Coronary artery (tissue), 2 donors: Measurements from ENCODE around the gene METTL27.
"Not testable (repeated sequence)": the region's sequence is repeated elsewhere in the genome, so short reads cannot be mapped to it uniquely, and the experiment has no call there.

Experiments used
- DNase-seq: peaks from one replicate; pipeline ENCODE4 v3.0.0-alpha.2; 2017; ENCODE audit warnings: low spot score
- H3K27ac ChIP-seq, 2 donors: fragments of 200-600 bp; sonication (generic); one replicate each; pipeline ENCODE4 v1.5.1; 2016 to 2019
- H3K4me3 ChIP-seq: fragments of 200-600 bp; sonication (generic); 2 replicates; pipeline ENCODE4 v1.5.1; 2016; ENCODE audit warnings: mild to moderate bottlenecking, moderate library complexity
- TF ChIP-seq, protein P1 (sequence below): fragments of 200-600 bp; sonication (generic); IDR thresholded peaks from one replicate; pipeline ENCODE4 v1.5.1; 2019; ENCODE audit warnings: antibody characterized with exemption

Gene METTL27

DNA sequence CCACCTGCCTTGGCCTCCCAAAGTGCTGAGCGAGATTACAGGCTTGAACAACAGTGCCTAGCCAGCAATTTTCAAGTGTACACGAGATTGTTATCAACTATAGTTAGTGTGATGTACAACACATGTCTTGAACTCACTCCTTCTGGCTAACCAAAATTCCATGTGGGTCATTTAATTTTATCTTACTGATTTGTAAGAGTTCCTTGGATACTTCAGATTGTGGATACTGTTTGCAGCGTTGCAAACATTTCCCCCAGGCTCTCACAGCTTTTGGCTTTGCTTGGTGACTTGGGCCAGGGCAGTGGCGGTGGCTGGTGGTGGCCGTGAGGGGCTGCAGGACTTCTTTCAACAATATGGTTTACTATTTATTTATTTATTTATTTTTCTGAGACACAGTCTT lies 10.2 kb upstream of the METTL27 start:
- TF ChIP-seq, protein P1, sequence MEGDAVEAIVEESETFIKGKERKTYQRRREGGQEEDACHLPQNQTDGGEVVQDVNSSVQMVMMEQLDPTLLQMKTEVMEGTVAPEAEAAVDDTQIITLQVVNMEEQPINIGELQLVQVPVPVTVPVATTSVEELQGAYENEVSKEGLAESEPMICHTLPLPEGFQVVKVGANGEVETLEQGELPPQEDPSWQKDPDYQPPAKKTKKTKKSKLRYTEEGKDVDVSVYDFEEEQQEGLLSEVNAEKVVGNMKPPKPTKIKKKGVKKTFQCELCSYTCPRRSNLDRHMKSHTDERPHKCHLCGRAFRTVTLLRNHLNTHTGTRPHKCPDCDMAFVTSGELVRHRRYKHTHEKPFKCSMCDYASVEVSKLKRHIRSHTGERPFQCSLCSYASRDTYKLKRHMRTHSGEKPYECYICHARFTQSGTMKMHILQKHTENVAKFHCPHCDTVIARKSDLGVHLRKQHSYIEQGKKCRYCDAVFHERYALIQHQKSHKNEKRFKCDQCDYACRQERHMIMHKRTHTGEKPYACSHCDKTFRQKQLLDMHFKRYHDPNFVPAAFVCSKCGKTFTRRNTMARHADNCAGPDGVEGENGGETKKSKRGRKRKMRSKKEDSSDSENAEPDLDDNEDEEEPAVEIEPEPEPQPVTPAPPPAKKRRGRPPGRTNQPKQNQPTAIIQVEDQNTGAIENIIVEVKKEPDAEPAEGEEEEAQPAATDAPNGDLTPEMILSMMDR = no peak
- no peak overlapping the region for H3K4me3 ChIP-seq
- H3K27ac ChIP-seq = no peak overlapping the region
- no peak for DNase-seq

DNA sequence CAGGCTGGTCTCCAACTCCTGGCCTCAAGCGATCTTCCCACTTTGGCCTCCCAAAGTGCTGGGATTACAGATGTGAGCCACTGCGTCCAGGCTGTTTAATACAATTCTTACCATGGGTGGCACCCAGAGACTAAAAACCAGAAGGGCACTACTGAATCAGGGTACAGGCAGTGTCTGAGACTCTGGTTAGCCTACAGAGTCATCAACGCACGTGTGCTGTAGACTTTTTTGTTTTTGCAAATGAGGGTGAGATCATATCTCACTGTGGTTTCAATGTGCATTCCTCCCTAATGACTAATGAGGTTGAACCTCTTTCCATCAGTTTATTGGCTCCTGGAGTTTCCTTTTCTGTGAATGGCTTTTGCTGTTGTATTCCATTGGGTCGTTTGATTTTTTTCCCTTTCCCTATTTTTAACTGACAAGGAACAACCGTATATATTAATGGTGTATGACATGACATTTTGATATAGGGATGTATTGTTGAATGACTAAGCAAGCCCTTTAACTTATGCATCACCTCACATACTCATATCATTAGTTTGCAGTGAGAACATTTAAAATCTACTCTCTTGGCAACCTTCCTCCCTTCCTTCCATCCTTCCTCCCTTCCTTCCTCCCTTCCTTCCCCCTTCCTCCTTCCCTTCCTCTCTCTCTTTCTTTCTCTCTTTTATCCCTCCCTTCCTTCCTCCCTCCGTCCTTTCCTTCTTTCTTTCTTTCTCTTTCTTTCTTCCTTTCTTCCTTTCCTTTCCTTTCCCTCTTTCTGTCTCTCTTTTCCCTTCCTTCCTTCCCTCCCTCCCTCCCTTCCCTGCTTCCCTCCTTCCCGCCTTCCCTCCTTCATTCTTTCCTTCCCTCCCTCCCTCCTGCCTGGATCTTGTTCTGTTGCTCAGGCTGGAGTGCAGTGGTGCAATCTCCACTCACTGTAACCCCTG lies 9.4 kb upstream of the METTL27 start:
- DNase-seq = no peak
- H3K4me3 ChIP-seq = no peak overlapping the region
- peak overlapping the region; percentile 15 to 86 for H3K27ac ChIP-seq
- TF ChIP-seq, protein P1 = no peak

DNA sequence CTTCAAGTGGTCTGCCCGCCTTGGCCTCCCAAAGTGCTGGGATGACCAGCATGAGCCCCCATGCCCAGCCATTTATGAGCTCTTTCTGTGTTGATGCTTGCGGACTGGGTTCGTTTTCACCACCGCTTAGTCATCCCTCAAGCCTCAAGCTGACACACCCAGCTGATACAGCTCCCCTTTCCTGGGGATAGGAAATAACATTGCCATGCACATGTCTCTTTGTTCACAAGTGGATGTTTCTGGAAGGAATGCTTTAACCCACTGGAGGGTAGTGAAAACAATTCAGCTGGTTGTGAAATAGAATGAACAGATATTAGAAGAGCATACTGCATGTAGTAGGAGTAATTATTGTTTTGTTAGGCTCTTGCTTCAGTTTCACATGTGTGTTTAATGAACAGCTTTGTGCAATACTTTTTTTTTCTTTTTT lies 8.5 kb upstream of the METTL27 start:
- no peak for DNase-seq
- no peak overlapping the region for H3K4me3 ChIP-seq
- peak overlapping the region; percentile 15 to 86 for H3K27ac ChIP-seq
- TF ChIP-seq, protein P1 = no peak

DNA sequence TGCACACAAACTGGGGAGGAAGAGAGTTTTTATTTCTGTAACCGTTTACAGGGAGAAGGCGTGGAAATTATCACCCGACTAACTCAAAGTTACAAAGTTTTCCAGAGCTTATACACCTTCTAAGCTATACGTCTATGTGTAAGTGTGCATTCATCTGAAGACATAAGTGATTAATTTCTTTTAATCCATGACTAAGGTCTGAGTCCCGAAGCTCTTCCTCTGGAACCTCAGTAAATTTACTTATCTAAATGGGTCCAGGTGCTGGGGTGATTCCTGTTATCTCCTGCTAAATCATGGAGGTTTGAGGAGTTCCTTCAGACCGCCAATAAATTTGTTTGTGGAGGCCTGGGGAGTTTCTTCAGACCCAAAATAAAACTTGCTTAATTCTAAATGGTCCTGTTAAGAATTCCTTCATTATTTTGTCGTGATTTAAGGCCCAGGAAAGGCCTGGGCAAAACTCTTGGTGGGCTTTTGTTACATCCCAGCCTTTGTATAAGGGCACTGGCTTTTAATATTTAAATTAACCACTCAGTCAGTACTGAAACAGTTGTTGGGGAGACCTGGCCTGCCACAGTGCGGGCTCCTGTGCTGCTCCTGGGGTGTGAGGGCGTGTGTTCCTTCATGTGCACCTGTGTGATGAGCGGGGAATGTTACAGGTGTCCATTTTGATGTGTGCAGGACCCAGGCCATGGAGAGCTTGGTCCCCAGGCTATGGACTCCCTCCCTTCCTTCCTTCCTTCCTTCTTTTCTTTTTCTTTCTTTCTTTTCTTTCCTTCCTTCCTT lies 5.8 kb upstream of the METTL27 start:
- DNase-seq = no peak
- H3K4me3 ChIP-seq = no peak overlapping the region
- TF ChIP-seq, protein P1 = no peak

DNA sequence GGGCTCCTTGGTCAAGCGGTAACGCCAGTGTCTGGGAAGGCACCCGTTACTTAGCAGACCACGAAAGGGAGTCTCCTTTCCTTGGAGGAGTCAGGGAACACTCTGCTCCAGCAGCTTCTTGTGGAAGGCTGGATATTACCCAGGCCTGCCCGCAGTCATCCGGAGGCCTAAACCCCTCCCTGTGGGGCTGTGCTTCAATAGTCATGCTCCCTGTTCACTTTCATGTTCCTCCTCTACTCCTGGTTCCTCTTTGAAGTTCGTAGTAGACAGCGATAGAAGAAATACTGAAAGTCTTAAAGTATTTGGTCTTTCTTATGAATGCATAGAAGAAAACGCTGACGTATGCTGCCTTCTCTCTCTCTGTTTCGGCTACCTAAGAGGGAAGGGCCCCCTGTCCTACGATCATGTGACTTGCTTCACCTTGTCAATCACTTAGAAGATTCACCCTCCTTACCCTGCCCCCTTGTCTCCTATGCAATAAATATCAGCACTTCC lies 3.4 kb upstream of the METTL27 start:
- not testable (repeated sequence) for DNase-seq, H3K4me3 ChIP-seq
- peak overlapping the region in 1 of 2 donors; percentile 59 for H3K27ac ChIP-seq

More for the DNA sequence above, 5.8 kb upstream of the METTL27 start:
- H3K27ac ChIP-seq = no peak overlapping the region

DNA sequence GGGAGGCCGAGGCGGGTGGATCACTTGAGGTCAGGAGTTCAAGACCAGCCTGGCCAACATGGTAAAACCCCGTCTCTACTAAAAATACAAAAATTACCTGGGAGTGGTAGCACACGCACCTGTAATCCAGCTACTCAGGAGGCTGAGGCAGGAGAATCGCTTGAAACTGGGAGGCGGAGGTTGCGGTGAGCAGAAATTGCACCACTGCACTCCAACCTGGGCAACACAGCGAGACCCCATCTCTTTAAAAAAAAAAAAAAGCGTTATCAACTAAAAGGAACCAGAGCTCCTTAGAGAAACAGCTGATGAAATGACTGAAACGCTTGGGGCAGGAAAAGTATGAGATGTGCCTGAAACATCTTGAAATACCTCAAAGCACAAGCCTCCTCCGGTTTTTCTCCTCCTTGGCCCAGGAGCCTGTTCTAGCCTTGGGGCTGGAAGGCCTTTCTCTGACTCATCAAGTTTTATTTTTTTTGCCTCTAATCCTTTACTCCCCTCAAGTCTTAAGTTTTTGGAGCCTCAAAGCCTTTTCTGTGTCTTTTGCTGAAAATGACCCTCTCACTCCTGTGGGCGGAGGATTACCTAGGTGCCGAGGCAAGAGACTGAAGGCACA lies 2.6 kb upstream of the METTL27 start:
- no peak for DNase-seq
- TF ChIP-seq, protein P1 = no peak
- Histone ChIP-seq H3K27ac (no peak overlapping the region), H3K4me3 (no peak overlapping the region)

DNA sequence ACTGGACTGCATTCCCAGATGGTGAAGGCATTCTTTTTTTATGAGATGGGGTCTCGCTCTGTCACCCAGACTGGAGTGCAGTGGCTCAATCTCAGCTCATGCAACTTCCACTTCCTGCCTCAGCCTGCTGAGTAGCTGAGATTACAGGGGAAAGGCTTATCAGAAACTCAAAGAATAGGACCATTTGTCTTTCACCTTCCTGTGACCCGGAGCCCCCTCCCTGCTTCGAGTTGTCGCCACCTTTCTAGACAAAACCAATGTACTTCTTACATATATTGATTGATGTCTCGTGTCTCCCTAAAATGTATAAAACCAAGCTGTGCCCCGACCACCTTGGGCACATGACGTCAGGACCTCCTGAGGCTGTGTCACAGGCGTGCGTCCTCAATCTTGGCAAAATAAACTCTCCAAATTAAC lies 1.8 kb upstream of the METTL27 start:
- no peak for DNase-seq
- Histone ChIP-seq H3K4me3 (no peak overlapping the region), H3K27ac (no peak overlapping the region)
- TF ChIP-seq, protein P1 = no peak
